Measurements from ENCODE around the gene TFEC.

The TFEC gene

DNA sequence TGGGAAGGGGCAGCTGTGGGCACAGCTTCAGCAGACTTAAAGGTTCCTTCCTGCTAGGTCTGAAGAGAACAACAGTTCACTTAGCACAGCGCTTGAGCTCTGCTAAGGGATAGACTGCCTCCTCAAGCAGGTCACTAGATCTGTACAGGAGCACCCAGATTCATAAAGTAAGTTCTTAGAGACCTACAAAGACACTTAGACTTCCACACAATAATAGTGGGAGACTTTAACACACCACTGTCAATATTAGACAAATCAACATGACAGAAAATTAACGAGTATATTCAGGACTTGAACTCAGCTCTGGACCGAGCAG is 140.9 kb downstream of the TFEC start:
- Histone ChIP-seq H3K27me3 (replicated peaks; ENCODE audit: control insufficient read depth, insufficient read depth, low read length) (no peaks in the 10 kb centered on the region), H3K4me3 (replicated peaks; ENCODE audit: low read depth, low read length) (no peak overlapping the region), H3K36me3 (ENCODE audit: control insufficient read depth, insufficient read depth, low read length) (no peaks in the 10 kb centered on the region)
- no peak for TF ChIP-seq CTCF (IDR thresholded peaks at IDR 0.05; ENCODE audit: insufficient read depth, low read length, poor library complexity, severe bottlenecking)
- no peak for DNase-seq (ENCODE audit: extremely low read depth, insufficient read length)

- TF ChIP-seq CTCF (IDR thresholded peaks at IDR 0.05; ENCODE audit: insufficient read depth, low read length, poor library complexity, severe bottlenecking), result no peak
These were observed 141.4 kb downstream of the TFEC start for GRCh38 chr7:115888981-115889668.

GRCh38 chr7:115885550-115885949 is 145.0 kb downstream of the TFEC start:
- H3K27me3 ChIP-seq (replicated peaks; ENCODE audit: control insufficient read depth, insufficient read depth, low read length), result no peaks in the 10 kb centered on the region
- TF ChIP-seq CTCF (IDR thresholded peaks at IDR 0.05; ENCODE audit: insufficient read depth, low read length, poor library complexity, severe bottlenecking), result no peak
- no peak overlapping the region for H3K4me3 ChIP-seq (replicated peaks; ENCODE audit: low read depth, low read length)
- DNase-seq (ENCODE audit: extremely low read depth, insufficient read length), result no peak
- no peaks in the 10 kb centered on the region for H3K36me3 ChIP-seq (ENCODE audit: control insufficient read depth, insufficient read depth, low read length)

More at GRCh38 chr7:115888981-115889668, 141.4 kb downstream of the TFEC start:
- Histone ChIP-seq H3K27me3 (replicated peaks; ENCODE audit: control insufficient read depth, insufficient read depth, low read length) (no peaks in the 10 kb centered on the region), H3K36me3 (ENCODE audit: control insufficient read depth, insufficient read depth, low read length) (no peaks in the 10 kb centered on the region), H3K4me3 (replicated peaks; ENCODE audit: low read depth, low read length) (no peak overlapping the region)
- no peak for DNase-seq (ENCODE audit: extremely low read depth, insufficient read length)
